HG03196 (cell line): ENCODE measurements around the gene SIGMAR1.

Source experiments
- ATAC-seq: cut with Tn5 transposase; IDR thresholded peaks from one replicate; pipeline ENCODE4 v1.9.1; 2021; ENCODE audit not compliant: unreplicated experiment

SIGMAR1 gene

DNA sequence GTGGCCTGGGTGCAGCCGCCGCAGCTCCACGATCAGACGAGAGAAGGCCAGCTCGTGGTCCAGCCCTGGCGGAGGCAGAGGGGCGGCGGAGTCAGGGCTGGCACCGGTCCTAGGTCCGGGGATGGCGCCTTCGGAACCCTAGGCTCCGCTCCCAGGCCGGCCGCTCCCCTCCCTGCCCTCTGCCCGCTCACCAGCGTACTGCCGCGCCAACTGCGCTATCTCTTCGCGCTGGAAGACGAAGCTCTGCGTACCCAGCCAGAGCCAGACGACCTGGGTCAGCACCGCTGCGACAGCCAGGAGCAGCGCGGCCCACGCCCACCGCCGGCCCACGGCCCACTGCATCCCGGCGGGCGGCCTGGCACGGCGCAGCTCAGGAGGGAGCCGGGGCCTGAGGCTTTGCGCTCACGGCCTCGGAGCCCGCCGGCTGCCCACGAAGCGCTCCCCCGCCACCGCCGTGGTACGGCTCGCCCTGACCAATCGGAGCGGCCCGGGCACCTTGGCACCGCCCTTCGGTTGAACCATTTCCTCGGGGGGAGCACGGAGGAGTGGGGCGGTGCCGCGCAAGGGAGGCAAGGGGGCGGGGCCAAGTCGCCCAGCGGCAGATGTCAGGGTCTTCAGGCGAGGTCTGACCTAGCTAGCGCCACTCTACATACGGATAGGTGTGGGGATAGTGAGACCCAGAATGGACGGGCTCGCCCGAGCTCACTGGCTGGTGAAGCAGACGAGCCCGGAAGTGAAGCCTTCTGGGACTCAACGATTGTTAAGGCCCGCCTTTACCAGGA is at the start of gene SIGMAR1:
TSS of gene SIGMAR1 (minus strand) at position 432 of the 782 bp plus-strand sequence. CDS start at position 342, 90 bp downstream.
- ATAC-seq: peak; percentile 83

DNA sequence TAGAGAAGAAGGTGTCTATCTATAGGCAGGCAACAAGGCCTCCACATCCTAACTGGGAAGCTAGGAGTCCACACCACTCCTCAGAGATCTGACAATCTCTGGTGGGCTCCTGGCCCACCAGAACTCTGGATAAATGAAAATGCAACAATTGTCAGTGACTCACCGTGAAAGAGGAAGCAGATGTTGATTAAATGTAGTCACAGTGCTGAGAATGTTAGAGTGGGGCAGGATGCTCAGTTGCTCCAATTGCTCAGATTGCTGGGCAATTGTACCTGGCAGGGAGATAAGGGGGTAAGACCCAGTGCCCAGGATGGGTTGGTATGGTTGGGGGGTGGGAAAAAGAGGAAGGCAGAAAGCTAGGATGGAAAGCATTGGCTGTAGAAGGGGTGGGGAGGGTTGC is 49.1 kb upstream of the SIGMAR1 start:
- no peak for ATAC-seq

DNA sequence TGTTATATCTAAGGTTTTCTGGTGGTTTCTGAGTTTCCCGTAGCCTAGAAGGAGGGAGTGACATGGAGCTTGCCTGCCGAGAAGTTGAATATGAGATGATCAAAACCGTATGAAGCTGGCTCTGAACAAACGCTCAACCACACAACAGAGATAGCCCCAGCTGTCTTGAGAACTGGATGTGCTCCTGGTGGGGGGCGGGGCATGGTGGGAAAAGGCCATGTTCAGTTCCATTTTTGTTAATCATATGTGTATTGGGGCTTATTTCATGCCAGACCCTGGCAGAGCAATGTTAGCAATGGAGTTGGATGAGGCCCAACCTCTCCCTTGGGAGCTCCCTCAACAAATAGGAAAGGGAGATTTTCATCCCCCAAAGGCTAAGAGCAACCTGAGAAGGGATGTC is 48.6 kb upstream of the SIGMAR1 start:
- ATAC-seq: no peak

- no peak for ATAC-seq
These were observed 48.0 kb upstream of the SIGMAR1 start for GRCh38 chr9:34685591-34685990.

DNA sequence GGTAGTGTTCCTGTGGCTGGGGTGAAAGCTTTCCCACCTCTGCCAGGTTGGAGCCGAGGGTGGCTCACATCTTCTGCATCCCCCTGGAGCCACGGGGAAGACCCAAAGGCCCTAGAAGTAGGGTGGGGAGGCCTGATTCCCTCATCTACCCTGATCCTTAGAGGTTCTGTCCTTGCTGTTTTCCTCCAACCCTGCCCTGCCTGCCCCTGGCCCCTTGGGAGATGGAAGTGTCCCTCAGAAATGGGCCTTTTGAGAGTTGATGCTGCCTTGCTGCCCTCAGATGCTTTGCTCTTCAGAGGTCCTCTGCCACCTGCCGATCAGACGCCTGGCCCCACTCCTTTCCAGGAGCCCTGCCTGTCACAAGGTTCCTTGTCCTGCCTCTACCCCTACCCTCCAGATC is 47.2 kb upstream of the SIGMAR1 start:
- ATAC-seq: no peak

GRCh38 chr9:34684145-34684544 is 46.6 kb upstream of the SIGMAR1 start:
- ATAC-seq: no peak

GRCh38 chr9:34675869-34676268 is 38.3 kb upstream of the SIGMAR1 start:
- no peak for ATAC-seq

GRCh38 chr9:34675048-34675714 is 37.6 kb upstream of the SIGMAR1 start:
- no peak for ATAC-seq

DNA sequence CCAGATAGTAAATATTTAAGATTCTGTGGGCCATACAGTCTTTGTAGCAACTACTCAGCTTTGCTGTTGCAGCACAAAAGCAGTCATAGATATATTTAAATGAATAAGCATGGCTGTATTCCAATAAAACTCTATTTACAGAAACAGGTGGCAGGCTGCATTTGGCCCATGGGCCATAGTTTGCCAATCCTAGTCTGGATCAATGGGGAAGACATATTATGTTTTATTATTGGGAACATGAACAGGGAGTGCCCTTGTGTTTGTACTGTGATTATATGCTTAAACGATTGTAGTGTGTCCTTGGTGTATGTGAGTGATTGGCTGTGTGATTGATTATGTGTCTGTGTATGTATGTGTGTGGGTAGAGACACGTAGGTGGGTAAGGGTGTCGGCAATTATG is 36.9 kb upstream of the SIGMAR1 start:
- no peak for ATAC-seq

DNA sequence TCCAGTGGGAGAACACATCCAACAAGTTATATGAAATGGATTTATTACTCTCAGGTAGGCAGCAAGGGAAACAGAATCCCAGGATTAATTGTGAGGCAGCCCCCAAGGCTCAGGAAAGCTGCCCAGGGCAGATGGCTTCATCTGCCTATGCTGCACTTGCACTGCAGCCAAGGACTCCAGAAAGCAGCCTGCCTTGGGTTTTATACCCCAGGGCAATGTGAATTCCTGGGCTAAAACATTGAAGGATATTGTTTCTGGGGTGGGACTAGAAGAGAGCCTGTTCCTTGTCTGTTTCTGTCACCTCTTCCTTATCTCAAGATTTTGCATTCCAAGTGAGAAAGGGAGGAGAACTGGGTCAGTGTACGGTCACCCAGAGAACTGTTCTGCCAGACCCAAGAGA is 33.7 kb upstream of the SIGMAR1 start:
- no peak for ATAC-seq

DNA sequence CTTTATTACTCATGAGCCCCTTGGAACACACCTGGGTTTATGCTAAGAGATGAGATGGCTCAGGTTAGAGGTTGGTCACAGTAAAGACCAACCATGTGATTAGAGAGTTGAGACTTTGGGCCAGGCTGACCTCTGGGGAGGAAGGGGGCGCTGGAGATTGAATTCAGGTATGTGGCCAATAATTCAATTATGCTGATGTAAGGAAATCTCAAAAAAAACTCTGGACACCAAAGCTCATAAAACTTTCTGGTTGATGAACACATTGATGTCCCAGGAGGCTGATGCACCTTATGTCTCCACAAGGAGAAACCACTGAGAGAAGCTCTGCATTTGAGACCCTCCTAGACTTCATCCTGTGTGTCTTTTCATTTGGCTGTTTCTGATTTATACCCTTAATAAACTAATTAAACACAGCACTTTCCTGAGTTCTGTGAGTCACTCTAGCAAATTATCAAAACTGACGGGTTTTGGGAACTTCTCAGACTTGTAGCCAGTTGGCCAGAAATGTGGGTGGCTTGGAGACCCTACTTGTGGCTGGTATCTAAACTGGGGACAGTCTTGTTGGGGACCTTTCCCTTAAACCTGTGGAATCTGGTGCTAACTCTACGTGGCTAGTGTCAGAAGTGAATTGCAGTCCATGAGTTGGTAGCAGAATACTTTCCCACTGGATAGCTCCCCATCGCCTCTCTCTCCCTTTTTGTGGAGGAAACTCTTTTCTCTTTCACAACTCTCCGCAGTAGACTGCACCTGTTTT is 32.4 kb upstream of the SIGMAR1 start:
- ATAC-seq: no peak

GRCh38 chr9:34665381-34666250 is 28.0 kb upstream of the SIGMAR1 start:
- ATAC-seq: peak; percentile 54

DNA sequence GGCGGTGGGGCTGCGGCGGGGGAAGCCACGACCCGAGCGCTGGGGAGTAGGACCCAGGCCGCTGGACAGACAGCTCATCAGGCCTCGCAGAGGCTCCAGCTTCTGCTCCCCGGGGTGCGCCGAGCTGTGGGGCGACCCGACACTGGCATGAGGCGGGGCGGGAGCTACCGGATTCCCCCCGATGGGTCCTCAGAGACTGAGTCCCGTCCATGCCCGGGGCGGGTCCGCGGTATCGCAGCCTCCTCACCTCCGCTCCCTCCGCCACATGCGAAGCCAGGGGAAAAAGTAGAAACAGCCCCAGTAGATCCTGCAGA is 27.4 kb upstream of the SIGMAR1 start:
- no peak for ATAC-seq

GRCh38 chr9:34664281-34665066 is 26.9 kb upstream of the SIGMAR1 start:
- ATAC-seq: no peak

DNA sequence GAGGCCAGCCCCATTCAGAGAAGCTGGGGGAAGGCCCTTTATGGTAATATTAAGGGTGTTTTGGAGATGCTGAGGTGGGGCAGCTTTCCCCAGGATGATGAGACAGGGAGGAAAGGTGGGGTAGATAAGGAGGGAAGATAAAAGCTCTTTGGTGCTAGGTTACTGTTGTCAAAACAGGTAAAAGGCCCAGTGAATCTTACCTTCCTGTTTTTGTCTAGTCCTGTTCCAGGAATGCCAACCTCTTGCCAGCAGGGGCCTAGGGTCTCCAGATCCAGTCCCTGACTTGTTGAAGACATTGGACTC is 25.7 kb upstream of the SIGMAR1 start:
- ATAC-seq: no peak

DNA sequence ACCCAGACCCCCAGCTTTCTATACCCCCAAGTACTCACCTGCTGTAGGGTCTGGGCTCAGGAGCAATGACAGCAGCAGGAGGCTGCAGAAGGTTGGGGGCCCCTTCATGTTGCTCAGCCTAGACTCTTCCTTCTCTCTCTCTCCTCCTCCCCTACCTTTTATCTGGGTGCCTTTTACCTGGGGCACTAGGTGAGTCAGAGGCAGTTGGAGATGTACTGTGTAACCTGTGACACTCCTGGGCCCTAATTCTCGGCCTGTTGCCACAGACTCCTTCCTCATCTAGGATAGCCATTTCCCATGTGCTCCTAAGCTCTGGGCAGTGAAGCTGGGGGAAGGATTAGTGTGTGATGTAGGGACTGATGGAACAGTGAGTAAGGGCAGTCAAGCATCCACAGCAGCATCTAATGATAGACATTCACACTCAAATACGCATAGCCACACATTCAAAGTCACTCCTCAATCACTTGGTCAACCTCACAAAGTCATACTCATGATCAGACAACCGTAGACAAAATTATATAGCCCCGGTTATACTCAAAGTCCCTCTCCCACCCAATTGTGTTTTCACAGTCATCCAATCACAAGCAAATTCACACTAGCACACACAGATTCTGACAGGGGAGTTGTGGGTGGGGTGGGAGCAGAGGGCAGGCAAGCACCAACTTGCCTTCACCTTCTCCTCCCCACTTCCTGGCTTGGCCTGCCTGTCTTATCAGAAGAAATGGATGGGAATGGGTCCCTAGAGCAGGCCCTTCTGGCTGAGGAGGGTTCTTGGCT is 25.1 kb upstream of the SIGMAR1 start, which contains the start of gene CCL27:
TSS of gene CCL27 (minus strand) at position 132 of the 777 bp plus-strand sequence. CDS start at position 108, 24 bp downstream.
- no peak for ATAC-seq

GRCh38 chr9:34659592-34660253 is 22.1 kb upstream of the SIGMAR1 start:
- no peak for ATAC-seq

GRCh38 chr9:34658461-34658860 is 20.9 kb upstream of the SIGMAR1 start:
- no peak for ATAC-seq

DNA sequence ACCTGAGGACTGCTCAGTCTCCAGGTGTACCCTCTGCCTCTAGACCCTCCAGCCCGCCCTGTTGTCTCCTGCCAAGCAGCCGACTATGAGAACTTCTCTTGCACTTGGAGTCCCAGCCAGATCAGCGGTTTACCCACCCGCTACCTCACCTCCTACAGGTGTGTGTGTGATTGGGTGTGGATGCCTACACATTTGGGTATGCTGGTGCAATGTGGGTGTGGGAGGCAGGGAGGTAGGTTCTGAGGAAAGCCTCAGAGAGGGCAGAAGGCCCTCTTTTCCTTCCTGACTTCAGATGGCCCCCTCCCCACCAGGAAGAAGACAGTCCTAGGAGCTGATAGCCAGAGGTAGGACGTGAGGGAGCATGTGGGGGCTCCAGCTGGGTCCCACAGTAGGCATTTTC is 19.4 kb upstream of the SIGMAR1 start:
- no peak for ATAC-seq
